ENCODE measurements around the gene SMAD9.

SMAD9 gene

DNA sequence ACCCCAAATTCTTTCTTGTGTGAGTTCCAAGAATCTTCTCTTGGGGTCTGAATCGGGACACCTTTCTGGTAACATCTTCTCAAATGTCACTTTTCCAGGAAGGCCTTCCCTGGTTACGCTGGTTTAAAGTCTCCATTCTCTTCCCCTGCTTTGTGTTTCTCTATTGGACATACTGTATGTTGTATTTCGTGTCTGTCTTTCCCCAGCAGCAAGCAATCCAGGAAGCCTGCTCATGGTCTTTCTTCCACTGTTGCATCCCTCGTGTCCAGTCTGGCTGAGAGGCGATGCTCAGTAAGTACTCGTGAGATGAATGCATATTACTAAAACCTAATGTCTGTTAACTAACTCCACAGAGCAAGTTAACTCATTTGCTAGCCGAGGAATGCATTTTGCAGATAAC is 57.3 kb downstream of the SMAD9 start:
- no peak for DNase-seq (ENCODE audit: low spot score)

GRCh38 chr13:36862002-36862685 is 57.9 kb downstream of the SMAD9 start:
- DNase-seq (ENCODE audit: low spot score), result no peak

- DNase-seq (ENCODE audit: low spot score), result no peak
These were observed 60.8 kb downstream of the SMAD9 start for GRCh38 chr13:36859259-36859658.

DNA sequence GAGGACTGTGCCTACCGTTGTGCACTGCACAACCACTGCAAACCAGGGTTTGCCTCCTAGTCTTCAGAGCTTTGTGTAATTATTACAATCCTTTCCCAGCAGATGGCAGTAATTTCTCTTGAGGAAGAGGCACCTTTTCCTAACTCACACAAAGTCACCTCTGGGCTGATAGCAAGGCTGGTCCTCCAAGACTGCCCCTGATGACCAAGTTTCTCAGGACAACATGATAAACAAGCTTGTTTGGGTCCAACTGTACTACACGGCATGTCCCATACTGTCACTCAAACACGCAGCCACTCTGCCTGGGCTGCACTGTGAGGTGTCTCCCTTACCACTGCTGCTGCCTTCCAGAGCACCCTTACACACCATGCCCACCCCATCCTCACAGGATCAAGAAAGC is 61.7 kb downstream of the SMAD9 start:
- DNase-seq (ENCODE audit: low spot score), result peak; percentile 15

- no peak for DNase-seq (ENCODE audit: low spot score)
These were observed 62.8 kb downstream of the SMAD9 start for GRCh38 chr13:36857253-36857652.

- no peak for DNase-seq (ENCODE audit: low spot score)
These were observed 69.1 kb downstream of the SMAD9 start for GRCh38 chr13:36850790-36851438.

GRCh38 chr13:36848199-36848982 is 71.6 kb downstream of the SMAD9 start:
- DNase-seq (ENCODE audit: low spot score), result no peak

- DNase-seq (ENCODE audit: low spot score), result no peak
These were observed 72.4 kb downstream of the SMAD9 start for GRCh38 chr13:36847606-36848005.

GRCh38 chr13:36841391-36841790 is 78.6 kb downstream of the SMAD9 start:
- DNase-seq (ENCODE audit: low spot score), result no peak

DNA sequence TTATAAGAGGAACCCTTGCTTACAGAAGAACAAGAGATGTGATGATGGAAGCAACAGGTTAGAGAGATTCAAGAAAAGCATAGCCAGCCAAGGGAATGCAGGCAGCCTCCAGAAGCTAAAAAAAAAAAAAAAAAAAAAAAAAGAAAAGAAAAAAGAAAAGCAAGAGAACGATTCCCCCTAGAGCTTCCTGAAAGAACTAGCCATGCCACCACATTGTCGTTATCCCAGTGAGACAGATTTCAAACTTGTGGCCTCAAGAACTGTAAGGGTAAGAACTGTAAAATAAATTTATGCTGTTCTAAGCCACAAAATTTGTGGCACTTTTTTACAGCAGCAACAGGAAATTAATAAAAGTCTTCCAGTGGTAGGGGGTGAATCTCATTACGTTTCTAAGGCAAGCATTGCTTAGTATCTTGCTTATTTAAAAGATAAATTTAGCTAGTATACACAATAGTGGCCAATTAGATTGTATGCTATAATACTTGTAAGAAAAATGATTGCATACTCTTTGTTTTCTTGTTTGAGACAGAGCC is 79.3 kb downstream of the SMAD9 start:
- DNase-seq (ENCODE audit: low spot score), result no peak

DNA sequence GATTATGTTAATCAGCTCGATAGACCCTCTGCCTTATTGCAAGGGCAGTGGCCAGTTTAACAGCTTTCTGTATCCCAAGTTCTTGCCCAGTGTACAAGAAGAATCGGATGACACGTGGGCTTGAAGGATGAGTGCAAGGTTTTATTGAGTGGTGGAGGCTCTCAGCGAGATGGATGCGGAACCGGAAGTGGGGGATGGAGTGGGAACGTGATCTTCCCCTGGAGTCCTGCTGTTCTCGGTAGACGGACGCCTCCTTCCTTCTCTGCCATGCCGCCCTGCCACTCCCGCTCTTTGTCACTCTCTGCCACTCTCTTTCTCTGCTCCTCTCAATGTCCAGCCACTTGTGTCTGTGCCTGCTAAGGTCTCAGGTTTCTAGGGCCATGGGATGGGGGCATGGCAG is 80.1 kb downstream of the SMAD9 start:
- DNase-seq (ENCODE audit: low spot score), result no peak

DNA sequence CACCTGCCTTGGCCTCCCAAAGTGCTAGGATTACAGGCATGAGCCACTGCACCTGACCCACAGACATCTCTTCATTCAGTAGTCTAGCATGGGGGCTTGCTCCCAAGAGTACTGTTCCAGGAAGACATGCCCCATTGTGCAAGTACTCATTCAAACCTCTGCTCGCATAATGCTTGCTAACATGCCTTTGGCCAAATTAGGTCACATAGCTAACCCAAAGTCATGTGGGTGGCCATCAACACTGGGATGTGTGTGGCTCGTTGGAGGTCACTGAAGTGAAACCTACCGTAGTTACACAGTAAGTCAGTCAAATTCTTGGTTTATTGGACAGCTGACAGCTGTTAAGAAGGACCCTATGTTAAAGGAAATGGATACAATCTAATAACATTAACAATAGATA is 80.8 kb downstream of the SMAD9 start:
- DNase-seq (ENCODE audit: low spot score), result no peak

- no peak for DNase-seq (ENCODE audit: low spot score)
These were observed 82.5 kb downstream of the SMAD9 start for GRCh38 chr13:36837354-36838092.

- DNase-seq (ENCODE audit: low spot score), result no peak
These were observed 85.7 kb downstream of the SMAD9 start for GRCh38 chr13:36834299-36834698.

- DNase-seq (ENCODE audit: low spot score), result no peak
These were observed 88.7 kb downstream of the SMAD9 start for GRCh38 chr13:36831291-36831690.

GRCh38 chr13:36829753-36830152 is 90.3 kb downstream of the SMAD9 start:
- no peak for DNase-seq (ENCODE audit: low spot score)

GRCh38 chr13:36822785-36823184 is 97.3 kb downstream of the SMAD9 start:
- no peak for DNase-seq (ENCODE audit: low spot score)

GRCh38 chr13:36820222-36820621 is 99.8 kb downstream of the SMAD9 start:
- no peak for DNase-seq (ENCODE audit: low spot score)

GRCh38 chr13:36819739-36820090 is 100.3 kb downstream of the SMAD9 start:
- peak; percentile 18 for DNase-seq (ENCODE audit: low spot score)

DNA sequence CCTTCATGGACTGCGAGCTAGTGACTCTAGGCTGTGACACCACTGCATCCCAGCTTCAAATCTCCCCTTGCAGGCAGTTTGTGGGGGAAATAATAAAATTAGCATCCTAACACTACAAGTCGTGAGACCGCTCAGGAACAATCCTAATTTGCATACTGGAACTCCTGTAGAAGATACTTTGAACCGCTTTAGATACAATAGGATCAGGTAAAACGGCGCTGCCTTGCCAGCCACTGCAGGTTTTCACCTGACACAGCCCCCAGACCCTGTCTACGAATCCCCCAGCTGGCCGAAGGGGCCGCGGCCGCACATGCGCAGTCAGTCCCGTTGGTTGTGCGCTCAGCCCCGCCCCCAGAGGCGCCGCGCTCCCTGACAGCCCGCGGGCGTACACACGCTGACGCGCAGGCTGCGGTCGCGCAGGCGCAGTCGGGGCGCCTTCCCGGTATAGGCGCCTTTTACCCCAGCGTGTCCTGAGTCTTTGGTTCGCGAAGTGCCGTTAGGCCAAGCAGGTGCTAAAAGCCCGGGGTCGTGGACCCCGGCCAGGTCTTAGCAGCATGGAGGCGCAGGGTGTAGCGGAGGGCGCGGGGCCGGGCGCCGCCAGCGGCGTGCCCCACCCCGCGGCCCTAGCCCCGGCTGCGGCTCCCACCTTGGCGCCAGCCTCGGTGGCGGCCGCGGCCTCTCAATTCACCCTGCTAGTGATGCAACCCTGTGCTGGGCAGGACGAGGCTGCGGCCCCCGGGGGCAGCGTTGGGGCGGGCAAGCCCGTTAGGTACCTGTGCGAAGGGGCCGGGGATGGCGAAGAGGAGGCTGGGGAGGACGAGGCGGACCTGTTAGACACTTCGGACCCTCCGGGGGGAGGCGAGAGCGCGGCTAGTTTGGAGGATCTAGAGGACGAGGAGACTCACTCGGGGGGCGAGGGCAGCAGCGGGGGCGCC is 101.0 kb downstream of the SMAD9 start, which contains the start of gene RFXAP:
Gene RFXAP, plus strand, starts transcription at position 419 of the 935 bp plus-strand sequence. Its CDS starts 136 bp downstream, at position 555.
- peak; percentile 70 for DNase-seq (ENCODE audit: low spot score)

Measured in HuH-7.5 (cell line).